Measurements from ENCODE around the gene RCBTB1. TPM values are rescaled to one million over a fixed set of nuclear protein-coding genes. Genes with fewer than 3 reads are reported as not detected.
A peak's percentile ranks its signal among the peaks of the same experiment; 100 is the strongest.
"Not testable (repeated sequence)": the region's sequence is repeated elsewhere in the genome, so short reads cannot be mapped to it uniquely, and the experiment has no call there.

The RCBTB1 gene
- total RNA-seq, 1 donor from 2014 or later: 24.9 TPM

DNA sequence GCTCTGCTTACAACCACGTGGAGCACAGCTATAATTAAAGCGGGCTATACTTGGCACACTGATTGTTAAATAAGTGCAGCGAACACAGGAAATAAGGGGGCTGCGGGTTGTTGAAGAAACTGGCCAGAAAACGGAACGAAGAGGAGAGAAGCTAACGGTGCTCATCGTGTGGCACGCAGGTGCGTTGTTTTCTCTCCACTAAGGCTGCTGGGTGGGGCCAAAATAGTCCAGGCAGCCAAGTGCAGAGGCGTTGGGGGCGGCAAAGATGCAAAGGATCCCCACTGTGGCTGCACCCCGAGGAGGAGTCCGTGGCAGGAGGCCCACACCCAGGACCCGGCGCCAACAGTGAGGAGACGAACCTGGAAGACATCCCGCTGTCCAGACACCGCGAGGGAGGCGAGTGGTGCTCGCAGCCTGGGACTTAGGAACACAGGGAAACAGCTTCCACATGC is 34.8 kb upstream of the RCBTB1 start:
- no peak overlapping the region for H3K4me3 ChIP-seq
- ATAC-seq: no peak

DNA sequence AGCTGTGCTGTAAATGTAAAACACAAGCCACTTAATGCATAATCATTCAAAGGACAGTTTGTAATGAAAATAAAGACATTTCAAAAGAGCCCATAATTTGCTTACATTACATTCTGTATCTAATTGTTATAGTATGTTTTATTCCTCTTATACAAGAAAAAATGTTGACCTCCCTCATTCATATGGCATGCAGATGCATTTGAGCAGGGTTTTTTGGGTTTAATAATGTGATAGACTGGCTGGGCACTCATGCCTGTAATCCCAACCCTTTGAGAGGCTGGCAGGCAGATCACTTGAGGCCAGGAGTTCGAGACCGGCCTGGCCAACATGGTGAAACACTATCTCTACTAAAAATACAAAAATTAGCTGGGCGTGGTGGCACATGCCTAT is 31.3 kb upstream of the RCBTB1 start:
- peaks cover 14% of the 10 kb centered on the region for H3K4me1 ChIP-seq
- no peaks in the 10 kb centered on the region for H3K36me3 ChIP-seq
- no peak for DNase-seq
- H3K4me3 ChIP-seq: no peak overlapping the region
- no peaks in the 10 kb centered on the region for H3K27me3 ChIP-seq (ENCODE audit: low read depth)
- peak overlapping the region; percentile 7 for H3K27ac ChIP-seq
- intact Hi-C loops (cut with DNase I): loop anchor here (5.0 kb wide), 1 partner anchor 84 kb away; no protein-coding TSS in a partner anchor
- no peak for ATAC-seq
- TF ChIP-seq, protein P1, sequence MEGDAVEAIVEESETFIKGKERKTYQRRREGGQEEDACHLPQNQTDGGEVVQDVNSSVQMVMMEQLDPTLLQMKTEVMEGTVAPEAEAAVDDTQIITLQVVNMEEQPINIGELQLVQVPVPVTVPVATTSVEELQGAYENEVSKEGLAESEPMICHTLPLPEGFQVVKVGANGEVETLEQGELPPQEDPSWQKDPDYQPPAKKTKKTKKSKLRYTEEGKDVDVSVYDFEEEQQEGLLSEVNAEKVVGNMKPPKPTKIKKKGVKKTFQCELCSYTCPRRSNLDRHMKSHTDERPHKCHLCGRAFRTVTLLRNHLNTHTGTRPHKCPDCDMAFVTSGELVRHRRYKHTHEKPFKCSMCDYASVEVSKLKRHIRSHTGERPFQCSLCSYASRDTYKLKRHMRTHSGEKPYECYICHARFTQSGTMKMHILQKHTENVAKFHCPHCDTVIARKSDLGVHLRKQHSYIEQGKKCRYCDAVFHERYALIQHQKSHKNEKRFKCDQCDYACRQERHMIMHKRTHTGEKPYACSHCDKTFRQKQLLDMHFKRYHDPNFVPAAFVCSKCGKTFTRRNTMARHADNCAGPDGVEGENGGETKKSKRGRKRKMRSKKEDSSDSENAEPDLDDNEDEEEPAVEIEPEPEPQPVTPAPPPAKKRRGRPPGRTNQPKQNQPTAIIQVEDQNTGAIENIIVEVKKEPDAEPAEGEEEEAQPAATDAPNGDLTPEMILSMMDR (IDR thresholded peaks at IDR 0.05): no peak
- no peaks in the 10 kb centered on the region for H3K9me3 ChIP-seq

More for the DNA sequence above, 34.8 kb upstream of the RCBTB1 start:
- no peak for DNase-seq
- Histone ChIP-seq H3K27me3 (ENCODE audit: low read depth) (no peaks in the 10 kb centered on the region), H3K27ac (no peak overlapping the region), H3K9me3 (no peaks in the 10 kb centered on the region), H3K36me3 (no peaks in the 10 kb centered on the region), H3K4me1 (peaks cover 14% of the 10 kb centered on the region)
- TF ChIP-seq, protein P1 (IDR thresholded peaks at IDR 0.05): no peak
- intact Hi-C loops (cut with DNase I): no loop called here

DNA sequence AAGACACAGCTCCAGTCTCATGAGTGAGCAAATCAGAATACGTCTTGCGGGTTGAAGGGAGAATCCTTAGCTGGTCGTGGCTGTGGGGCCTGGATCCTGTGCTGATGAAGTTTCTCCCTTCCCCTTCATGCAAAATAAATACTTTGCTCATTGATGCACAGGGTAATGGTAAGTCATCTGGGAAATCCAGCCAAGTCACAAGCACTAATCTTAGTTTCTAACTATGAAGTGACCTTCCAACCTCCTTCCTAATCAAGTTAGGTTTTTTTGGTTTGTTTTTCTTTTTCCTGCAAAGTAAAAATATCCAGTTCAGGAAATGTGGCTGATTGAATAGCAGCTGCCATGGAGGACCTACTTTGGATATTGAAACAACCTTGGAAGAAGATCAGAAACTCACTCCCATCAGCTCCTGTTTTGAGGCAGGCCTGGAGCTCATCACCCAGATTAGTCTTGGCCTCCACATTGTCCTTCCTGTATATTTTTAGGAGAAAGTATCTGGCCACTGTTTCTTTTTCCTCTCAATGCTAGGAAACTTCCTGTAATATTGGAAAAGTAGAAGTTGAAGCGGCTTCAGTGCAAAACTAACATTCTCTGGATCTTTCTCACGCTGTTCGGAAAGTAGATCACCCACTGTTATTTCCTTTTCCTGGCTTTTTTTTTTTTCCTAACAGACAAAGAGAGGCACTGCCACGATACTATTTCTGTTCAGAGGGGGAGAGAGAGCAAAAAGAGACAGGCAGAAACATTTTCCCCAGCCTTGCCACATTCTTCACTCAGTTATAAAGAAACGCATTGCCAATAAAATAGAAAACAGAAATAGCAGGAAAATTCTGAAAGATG is 30.7 kb upstream of the RCBTB1 start:
- Histone ChIP-seq H3K9me3 (no peaks in the 10 kb centered on the region), H3K27ac (peak overlapping the region; percentile 7), H3K4me1 (peaks cover 14% of the 10 kb centered on the region), H3K27me3 (ENCODE audit: low read depth) (no peaks in the 10 kb centered on the region), H3K36me3 (no peaks in the 10 kb centered on the region), H3K4me3 (no peak overlapping the region)
- no peak for ATAC-seq
- TF ChIP-seq, protein P1 (IDR thresholded peaks at IDR 0.05): no peak
- intact Hi-C loops (cut with DNase I): loop anchor here (5.0 kb wide), 1 partner anchor 84 kb away; no protein-coding TSS in a partner anchor
- DNase-seq: no peak

DNA sequence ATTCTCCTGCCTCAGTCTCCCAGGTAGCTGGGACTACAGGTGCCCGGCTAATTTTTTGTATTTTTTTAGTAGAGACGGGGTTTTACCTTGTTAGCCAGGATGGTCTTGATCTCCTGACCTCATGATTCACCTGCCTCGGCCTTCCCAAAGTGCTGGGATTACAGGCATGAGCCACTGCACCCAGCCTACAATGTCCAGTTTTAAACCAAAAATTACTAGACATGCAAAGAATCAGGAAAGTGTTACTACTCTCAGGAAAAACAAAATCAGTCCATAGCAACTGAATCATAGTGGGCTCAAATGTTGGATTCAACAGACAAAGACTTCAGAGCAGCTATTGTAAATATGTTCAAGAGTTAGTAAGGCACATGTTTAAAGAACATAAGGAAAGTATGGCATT is 26.7 kb upstream of the RCBTB1 start:
- intact Hi-C loops (cut with DNase I): loop anchor here (5.0 kb wide), 1 partner anchor 310 kb away; no protein-coding TSS in a partner anchor
- DNase-seq; ATAC-seq; H3K4me3 ChIP-seq; H3K9me3 ChIP-seq; H3K27me3 ChIP-seq (ENCODE audit: low read depth); H3K36me3 ChIP-seq; H3K27ac ChIP-seq: not testable (repeated sequence)
- H3K4me1 ChIP-seq: peaks cover 14% of the 10 kb centered on the region

DNA sequence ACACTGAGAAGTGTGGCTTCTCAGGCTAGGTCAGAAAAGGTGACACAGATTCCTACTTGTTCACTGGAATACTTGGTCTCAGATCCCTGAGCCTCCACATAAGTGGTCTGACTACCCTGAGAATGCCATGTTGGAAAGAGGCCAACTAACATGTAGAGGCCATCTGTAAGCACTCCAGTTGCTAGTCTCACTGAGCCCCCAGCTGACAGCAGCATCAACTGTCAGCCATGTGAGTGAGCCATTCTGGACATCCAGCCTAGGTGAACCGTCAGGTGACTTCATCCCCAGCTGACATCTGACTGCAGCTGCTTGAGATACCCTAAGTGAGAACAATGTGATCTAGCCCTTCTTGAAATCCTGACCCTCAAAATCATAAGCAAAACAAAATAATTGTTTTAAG is 24.8 kb upstream of the RCBTB1 start:
- no peak for DNase-seq
- intact Hi-C loops (cut with DNase I): loop anchor here (5.0 kb wide), 1 partner anchor 308 kb away; no protein-coding TSS in a partner anchor
- Histone ChIP-seq H3K4me1 (no peaks in the 10 kb centered on the region), H3K27me3 (ENCODE audit: low read depth) (no peaks in the 10 kb centered on the region), H3K9me3 (no peaks in the 10 kb centered on the region), H3K36me3 (no peaks in the 10 kb centered on the region), H3K27ac (no peak overlapping the region), H3K4me3 (no peak overlapping the region)
- ATAC-seq: no peak
- TF ChIP-seq, protein P1 (IDR thresholded peaks at IDR 0.05): no peak
